GM12892 (cell line): ENCODE measurements around the gene ZWINT.

Source experiments
- DNase-seq: peaks from one replicate; pipeline ENCODE4 v3.0.0; 2011; ENCODE audit not compliant: insufficient read length
- FAIRE-seq: peaks from 2 replicates; lab custom pipeline; 2011; peaks lifted over from hg19 to GRCh38; lab: Jason Lieb, UNC
- POLR2A ChIP-seq: IDR thresholded peaks from 2 replicates; pipeline ENCODE4 v1.6.1; 2011; ENCODE audit warnings: low read depth, low read length, control low read depth
- POLR2AphosphoS5 ChIP-seq: IDR thresholded peaks from 2 replicates; pipeline ENCODE4 v1.6.1; 2011; ENCODE audit warnings: low read depth, low read length, control low read depth
- TAF1 ChIP-seq: IDR thresholded peaks from 2 replicates; pipeline ENCODE4 v1.6.1; 2011; ENCODE audit warnings: low read depth, mild to moderate bottlenecking, control low read depth, low read length, borderline replicate concordance

ZWINT gene

GRCh38 chr10:56329961-56330360 lies 31.1 kb downstream of the ZWINT start:
- FAIRE-seq = no peak
- DNase-seq = no peak
- TF ChIP-seq POLR2AphosphoS5 (no peak), TAF1 (no peak)

GRCh38 chr10:56327118-56327517 lies 33.9 kb downstream of the ZWINT start:
- FAIRE-seq (no peak), DNase-seq (no peak)
- no peak for TF ChIP-seq TAF1
- TF ChIP-seq POLR2AphosphoS5 = no peak
- TF ChIP-seq POLR2A = no peak

- TF ChIP-seq POLR2AphosphoS5 = no peak
- no peak for TF ChIP-seq POLR2A
- no peak for TF ChIP-seq TAF1
- FAIRE-seq = no peak
- no peak for DNase-seq
Observed at GRCh38 chr10:56319386-56319785, 41.7 kb downstream of the ZWINT start.

- DNase-seq = no peak
Observed at GRCh38 chr10:56318816-56319215, 42.2 kb downstream of the ZWINT start.

GRCh38 chr10:56317603-56318002 lies 43.5 kb downstream of the ZWINT start:
- no peak for TF ChIP-seq POLR2AphosphoS5
- no peak for TF ChIP-seq POLR2A
- DNase-seq (no peak), FAIRE-seq (no peak)

More at GRCh38 chr10:56318816-56319215, 42.2 kb downstream of the ZWINT start:
- FAIRE-seq = no peak
- TF ChIP-seq POLR2A (no peak), TAF1 (no peak), POLR2AphosphoS5 (no peak)

- no peak for DNase-seq
- TF ChIP-seq POLR2A (no peak), TAF1 (no peak), POLR2AphosphoS5 (no peak)
- no peak for FAIRE-seq
Observed at GRCh38 chr10:56316603-56317002, 44.5 kb downstream of the ZWINT start.
